IPS-NIHi7 (cell line): ENCODE measurements around the gene RNF214.

Experiments used
- DNase-seq: peaks from one replicate; pipeline ENCODE4 v3.0.0; 2012; ENCODE audit warnings: mixed read lengths; ENCODE audit errors: extremely low spot score

Gene RNF214

DNA sequence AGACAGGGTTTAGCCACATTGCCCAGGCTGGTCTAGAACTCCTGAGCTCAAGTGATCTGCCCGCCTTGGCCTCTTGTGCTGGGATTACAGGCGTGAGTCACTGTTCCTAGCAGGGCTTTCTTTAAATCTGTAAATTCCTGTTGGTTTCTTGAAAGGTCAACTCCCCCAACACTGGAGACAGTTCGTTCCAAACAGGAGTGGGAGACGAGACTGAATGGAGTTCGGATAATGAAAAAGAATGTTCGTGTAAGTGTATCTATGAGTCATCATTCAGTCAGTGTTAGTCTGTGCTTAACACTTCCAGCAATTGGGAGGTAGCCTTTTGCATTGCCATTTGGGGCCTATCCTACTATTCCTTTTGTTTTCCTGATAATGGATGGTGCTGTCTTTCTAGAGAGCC is 48.7 kb downstream of the RNF214 start:
- no peak for DNase-seq

- no peak for DNase-seq
Measured at GRCh38 chr11:117281869-117282268, 49.4 kb downstream of the RNF214 start.

GRCh38 chr11:117282956-117283355 is 50.5 kb downstream of the RNF214 start:
- DNase-seq, result no peak

- DNase-seq, result no peak
Measured at GRCh38 chr11:117284053-117284452, 51.6 kb downstream of the RNF214 start.

- DNase-seq, result no peak
Measured at GRCh38 chr11:117286588-117286987, 54.1 kb downstream of the RNF214 start.

DNA sequence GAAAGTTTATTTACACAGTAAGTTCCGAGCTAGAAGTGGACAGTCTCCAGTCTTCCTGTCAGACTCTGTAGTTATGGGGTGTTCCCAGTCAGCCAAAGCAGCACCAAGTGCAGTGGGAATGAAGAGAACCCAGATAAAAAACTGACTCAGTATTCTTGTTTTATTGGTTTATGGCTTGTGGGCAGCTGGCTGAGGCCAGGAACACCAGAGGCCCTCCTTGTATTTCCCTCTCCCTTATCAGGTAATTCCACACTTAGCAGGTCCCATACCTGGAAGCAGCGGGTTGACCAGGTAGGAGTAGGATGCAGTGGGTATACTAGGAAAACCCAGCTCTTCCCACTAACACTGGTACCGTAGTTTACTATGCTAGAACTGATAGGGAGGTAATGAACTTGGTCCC is 55.2 kb downstream of the RNF214 start:
- no peak for DNase-seq

- no peak for DNase-seq
Measured at GRCh38 chr11:117289795-117290194, 57.3 kb downstream of the RNF214 start.

DNA sequence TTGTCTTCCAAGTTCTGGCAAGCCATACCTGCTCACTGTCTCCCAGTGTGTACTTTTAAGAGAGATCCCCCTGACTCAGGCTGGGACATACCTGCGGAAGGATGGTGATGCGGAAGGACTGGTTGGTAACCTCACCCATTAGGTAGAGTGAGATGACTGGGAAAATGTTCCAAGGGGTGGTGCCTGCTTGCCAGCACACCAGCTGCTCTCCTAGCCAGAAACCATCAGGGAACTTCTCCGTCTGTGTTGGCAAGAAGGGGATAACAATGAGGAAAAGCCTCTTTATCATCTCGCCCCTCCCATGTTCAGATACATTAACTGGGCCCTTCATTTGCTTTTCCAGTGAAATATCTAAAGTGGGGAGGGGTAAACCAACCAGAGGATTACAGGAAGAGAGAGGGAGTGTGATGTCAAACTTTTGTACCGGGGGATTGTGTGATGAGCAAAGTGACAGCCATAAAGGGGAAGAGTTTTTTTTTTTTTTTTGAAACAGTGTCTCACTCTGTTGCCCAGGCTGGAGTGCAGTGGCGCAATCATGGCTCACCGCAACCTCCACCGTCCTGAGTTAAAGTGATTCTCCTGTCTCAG is 58.4 kb downstream of the RNF214 start, which contains the start of gene BACE1-AS:
BACE1-AS (plus strand) TSS at position 538 of the 588 bp plus-strand sequence.
- no peak for DNase-seq

DNA sequence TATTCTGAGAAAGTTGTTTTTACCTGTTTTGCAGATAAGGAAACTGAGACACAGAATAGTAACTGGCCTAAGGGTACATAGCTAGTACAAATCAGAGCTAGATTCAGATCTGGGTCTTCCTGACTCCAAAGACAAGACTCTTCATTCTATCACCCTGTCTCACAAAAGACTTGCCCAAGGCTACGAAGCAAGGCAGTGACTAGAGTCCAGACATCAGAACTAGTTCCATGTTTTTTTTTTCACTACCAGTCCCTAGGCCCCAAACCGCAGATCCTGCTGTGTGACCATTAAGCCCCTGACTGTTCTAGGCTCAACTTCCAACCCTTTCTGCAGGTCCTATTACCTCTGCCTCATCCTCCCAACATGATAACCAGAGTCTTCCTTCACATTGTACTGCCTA is 60.1 kb downstream of the RNF214 start:
- no peak for DNase-seq

- no peak for DNase-seq
Measured at GRCh38 chr11:117295438-117296137, 63.1 kb downstream of the RNF214 start.

DNA sequence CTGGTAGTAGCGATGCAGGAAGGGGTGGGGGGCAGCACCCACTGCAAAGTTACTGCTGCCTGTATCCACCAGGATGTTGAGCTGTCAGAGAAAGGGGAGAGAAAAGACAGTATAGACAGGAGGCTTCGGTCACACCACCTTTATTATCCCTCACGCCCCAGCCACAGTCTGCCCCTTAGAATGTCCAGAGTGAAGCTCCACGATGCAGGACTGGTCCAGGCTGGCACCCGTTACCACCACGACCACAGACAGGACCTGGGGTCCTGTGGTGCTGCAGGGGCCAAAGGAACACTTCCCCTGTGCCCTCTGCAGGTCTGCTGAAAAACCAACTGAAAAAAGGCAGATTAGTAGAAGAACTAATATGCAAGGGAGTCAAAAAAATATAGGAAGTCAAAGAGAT is 64.4 kb downstream of the RNF214 start:
- DNase-seq, result no peak

- no peak for DNase-seq
Measured at GRCh38 chr11:117298195-117298594, 65.7 kb downstream of the RNF214 start.

- no peak for DNase-seq
Measured at GRCh38 chr11:117299351-117300282, 67.1 kb downstream of the RNF214 start.

- no peak for DNase-seq
Measured at GRCh38 chr11:117300283-117300663, 67.8 kb downstream of the RNF214 start.

DNA sequence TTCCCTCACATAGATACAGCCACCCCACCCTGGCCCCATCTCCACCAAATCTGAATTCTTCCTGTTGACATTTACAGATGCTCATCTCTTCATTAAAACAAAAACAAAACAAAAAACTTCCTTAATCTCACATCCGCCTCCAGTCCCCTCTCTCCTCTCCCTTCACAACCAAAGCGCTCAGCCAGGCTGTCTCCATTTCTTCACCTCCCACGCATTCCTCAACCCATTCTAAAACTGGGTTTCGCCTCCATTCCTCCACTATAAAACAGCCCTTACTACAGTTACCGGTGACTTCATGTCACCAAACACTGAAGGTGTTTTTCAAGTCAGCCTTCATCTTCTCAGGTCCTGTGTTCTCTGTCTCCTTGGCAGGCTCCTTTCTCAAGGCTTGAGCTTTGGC is 68.3 kb downstream of the RNF214 start:
- no peak for DNase-seq

GRCh38 chr11:117302228-117302627 is 69.8 kb downstream of the RNF214 start:
- DNase-seq, result no peak

DNA sequence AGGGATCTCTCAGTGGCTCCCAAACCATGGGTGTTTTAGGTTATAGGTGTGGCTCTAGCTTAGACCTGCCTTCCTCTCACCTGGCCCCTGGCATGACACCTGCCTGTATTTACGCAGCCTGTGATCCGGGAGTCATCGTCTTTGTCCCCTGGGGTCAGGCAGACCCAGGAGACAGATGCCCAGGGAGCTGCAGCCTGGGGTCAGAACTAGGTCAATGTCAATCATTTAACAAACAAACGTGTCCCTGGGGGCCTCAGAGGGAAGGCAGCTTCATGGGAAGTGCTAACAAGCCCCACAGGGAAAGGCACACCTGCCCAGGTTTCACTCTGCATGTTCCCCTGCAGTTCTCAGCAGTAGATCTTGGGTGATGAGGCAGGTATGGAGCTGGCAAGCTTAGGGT is 70.6 kb downstream of the RNF214 start:
- no peak for DNase-seq

DNA sequence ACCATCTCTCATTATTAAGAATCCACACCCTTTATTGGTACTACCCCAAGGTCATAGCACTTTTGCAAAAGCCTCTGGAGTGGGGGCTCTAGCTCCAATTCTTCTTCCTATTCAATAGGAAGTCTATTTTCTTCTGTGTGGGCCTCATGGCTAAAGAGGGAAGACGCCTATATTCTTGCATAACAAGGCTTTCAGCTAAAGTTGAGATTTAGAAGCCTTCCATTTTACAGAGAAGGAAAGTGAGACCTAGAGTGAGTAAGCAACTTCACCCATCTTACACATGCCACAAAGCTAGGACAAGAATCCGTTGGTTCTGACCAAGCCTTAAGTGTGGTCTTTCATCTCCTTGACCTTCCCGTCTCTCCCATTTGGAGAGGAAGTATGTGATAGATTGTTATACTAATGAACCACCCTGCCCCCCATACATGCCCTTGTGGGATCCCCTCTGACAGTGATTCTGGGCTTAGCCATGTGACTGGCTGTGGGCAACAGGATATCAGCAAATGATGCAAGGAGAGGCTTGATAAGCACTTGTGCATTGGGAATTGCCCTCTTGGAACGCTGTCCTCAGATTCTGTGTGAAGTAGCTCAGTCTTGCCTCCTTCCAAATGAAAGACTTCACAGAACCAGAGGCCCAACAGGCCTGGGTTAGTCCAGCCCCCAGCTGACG is 71.3 kb downstream of the RNF214 start:
- DNase-seq, result no peak

DNA sequence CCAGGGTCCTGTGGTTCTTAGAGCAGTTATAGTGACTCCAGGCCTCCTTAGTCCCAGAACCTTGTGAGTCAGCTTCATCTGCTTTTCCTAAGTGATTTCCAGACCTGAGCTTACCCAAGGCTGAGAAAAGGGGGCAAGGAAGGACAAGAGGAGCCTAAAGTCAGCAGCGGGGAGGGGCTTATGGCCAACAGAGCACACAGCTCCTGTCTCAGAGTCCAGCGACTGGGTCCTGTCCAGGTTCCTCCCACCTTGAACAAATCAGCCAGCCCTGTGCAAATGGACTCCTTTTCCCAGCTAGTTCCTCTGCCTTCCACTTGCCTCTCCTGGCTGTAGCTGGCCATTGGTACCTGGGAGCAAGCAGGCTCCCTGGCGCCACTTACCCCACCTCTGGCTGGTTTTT is 72.7 kb downstream of the RNF214 start:
- no peak for DNase-seq

GRCh38 chr11:117309310-117309709 is 76.8 kb downstream of the RNF214 start:
- no peak for DNase-seq

DNA sequence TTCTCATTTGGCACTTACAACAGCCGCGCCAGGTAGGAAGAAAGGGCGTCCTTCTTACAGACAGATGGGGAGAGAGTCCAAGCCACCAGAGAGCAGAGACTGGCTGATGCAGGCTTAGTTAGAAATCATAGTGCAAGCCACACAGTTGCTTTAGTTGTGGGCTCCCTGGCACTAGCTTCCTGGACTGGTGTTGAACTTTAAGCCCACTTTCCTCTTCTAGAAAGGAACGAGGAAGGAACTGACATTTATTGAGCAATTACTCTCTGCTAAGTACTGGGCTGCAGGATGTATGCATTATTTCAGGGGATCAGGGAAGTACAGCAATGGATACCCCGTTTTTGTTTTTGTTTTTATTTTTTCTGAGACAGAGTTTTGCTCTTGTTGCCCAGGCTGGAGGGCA is 80.6 kb downstream of the RNF214 start:
- no peak for DNase-seq
